Stomach smooth muscle (tissue), 2 donors: ENCODE data around the gene RAPH1.
"Not testable (repeated sequence)": the region's sequence is repeated elsewhere in the genome, so short reads cannot be mapped to it uniquely, and the experiment has no call there.

Experiments used
- H3K27ac ChIP-seq: one replicate; pipeline ENCODE4 v1.7.0; 2013; ENCODE audit warnings: mild to moderate bottlenecking, low read length, inconsistent platforms
- H3K27me3 ChIP-seq, 2 donors: one replicate each; pipeline ENCODE4 v1.7.0; 2013; ENCODE audit warnings: low read length in 2 of 2; ENCODE audit not compliant: insufficient read depth in 2 of 2, control insufficient read depth in 1 of 2
- H3K36me3 ChIP-seq, 2 donors: one replicate each; pipeline ENCODE4 v1.7.0; 2013; ENCODE audit warnings: low read length in 2 of 2; ENCODE audit not compliant: control insufficient read depth in 2 of 2, insufficient read depth in 2 of 2
- H3K4me1 ChIP-seq: one replicate; pipeline ENCODE4 v1.7.0; 2013; ENCODE audit warnings: low read length; ENCODE audit not compliant: control insufficient read depth, insufficient read depth
- H3K4me3 ChIP-seq, 2 donors: one replicate each; pipeline ENCODE4 v1.7.0; 2013; ENCODE audit warnings: low read length in 2 of 2
- H3K9ac ChIP-seq, 2 donors: one replicate each; pipeline ENCODE4 v1.7.0; 2013; ENCODE audit warnings: low read length in 2 of 2, mild to moderate bottlenecking in 1 of 2
- H3K9me3 ChIP-seq, 2 donors: one replicate each; pipeline ENCODE4 v1.7.0; 2013; ENCODE audit warnings: low read length in 2 of 2; ENCODE audit not compliant: control insufficient read depth in 2 of 2
- donor health status: healthy.
- donor health status: Pancreatic carcinoma.

Gene RAPH1

DNA sequence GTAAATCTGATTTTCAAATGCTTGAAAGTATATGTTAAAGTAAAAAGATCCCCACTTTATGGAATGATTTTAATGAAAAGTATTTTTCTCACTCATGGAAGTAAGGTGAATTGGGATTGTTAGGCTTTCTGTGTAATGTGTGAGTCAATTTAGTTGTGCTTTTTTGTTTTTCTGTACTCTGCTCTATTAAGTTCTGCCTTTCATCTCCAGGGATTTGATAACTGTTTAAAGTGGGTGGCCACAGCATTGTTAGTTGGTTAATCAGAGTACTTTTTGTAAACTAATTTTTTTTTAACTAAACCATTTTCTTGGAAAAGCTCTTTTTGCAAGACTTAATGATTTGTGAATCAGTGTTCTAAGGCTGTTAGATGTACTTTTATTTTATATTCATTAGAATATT, 130.1 kb downstream of the RAPH1 start:
- Histone ChIP-seq H3K4me3 (no peak overlapping the region), H3K36me3 (peaks cover 0 to 11% of the 10 kb centered on the region in 2 donors), H3K9ac (no peak overlapping the region), H3K27ac (no peak overlapping the region), H3K27me3 (no peaks in the 10 kb centered on the region), H3K9me3 (no peaks in the 10 kb centered on the region), H3K4me1 (no peaks in the 10 kb centered on the region)

DNA sequence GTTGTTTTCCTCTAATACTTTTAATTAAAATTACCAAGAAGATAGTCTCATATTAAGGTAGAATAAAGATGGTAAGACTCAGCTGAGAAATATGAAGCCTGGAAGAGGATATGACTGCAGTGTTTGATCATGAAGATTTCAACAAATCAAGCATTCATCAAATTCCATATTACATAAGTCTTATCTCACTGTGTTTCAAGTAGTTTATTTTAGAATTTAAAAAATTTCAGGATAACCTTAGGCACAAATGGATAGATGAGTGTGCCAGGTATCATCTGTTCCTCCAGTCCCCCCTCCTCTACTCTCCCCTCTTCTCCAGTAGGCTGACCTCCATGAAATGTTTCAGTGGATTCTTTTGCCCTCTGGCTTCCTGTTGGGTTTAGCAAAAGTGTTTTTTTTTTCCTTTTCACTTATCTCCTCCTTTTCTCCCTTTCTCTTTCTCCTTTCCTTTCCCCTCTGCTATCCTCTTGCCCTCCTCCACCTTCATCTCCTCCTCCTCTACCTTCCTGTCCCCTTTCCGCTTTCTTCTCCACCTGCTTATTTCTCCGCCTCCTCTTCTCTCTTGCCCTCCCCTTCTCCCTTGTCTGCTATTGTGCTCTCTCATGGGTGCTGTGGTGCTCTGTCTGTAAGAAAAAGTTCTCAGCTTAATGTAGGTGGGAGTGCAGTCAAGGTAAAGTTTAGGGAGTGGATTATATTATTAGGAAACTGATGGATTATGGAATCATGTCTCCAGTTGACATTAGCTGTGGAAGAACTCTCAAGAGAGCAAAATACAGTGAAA, 134.1 kb downstream of the RAPH1 start:
- H3K9me3 ChIP-seq = no peaks in the 10 kb centered on the region
- H3K9ac ChIP-seq = no peak overlapping the region
- peaks cover 0 to 4% of the 10 kb centered on the region in 2 donors for H3K36me3 ChIP-seq
- H3K4me3 ChIP-seq = no peak overlapping the region
- no peaks in the 10 kb centered on the region for H3K4me1 ChIP-seq
- H3K27ac ChIP-seq = no peak overlapping the region
- no peaks in the 10 kb centered on the region for H3K27me3 ChIP-seq

DNA sequence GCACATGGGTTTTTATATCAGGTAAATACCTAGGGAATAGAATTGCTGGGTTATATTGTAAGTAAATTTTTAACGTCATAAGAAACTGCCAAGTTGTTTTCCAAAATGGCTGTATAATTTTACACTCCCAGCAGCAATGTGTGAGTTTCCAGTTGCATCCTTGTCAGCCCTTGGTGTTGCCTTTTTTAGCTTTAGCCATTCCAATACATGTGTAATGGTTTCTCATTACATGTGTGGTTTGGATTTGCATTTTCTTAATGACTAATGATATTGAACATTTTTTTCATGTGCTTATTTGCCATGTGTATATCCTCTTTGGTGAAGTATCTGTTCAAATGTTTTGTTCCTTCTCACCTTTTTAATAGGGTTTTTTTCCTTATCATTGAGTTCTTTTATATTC, 136.1 kb downstream of the RAPH1 start:
- Histone ChIP-seq H3K36me3 (peaks cover 3 to 4% of the 10 kb centered on the region in 2 donors), H3K27ac (no peak overlapping the region), H3K9ac (no peak overlapping the region), H3K4me3 (no peak overlapping the region), H3K9me3 (no peaks in the 10 kb centered on the region), H3K4me1 (no peaks in the 10 kb centered on the region), H3K27me3 (no peaks in the 10 kb centered on the region)

DNA sequence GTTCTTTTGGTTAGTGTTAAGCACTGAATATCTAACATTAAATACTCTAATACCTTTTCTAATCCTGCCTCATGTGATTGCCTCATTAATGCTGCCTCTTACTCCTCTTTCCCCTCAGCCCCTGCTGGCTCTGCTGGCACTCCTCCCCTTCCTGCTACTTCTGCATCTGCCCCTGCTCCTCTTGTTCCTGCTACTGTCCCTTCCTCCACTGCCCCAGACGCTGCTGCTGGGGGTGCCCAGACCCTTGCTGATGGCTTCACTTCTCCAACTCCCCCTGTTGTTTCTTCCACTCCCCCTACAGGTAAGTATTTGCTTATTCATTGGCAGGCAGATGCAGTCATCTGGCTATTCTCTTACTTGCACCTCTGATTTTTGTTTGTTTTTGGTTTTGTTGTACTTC, 138.4 kb downstream of the RAPH1 start:
- H3K36me3 ChIP-seq = peaks cover 0 to 4% of the 10 kb centered on the region in 2 donors
- no peaks in the 10 kb centered on the region for H3K27me3 ChIP-seq
- no peak overlapping the region for H3K27ac ChIP-seq
- no peaks in the 10 kb centered on the region for H3K9me3 ChIP-seq
- no peak overlapping the region for H3K9ac ChIP-seq
- H3K4me1 ChIP-seq = no peaks in the 10 kb centered on the region
- H3K4me3 ChIP-seq = no peak overlapping the region

DNA sequence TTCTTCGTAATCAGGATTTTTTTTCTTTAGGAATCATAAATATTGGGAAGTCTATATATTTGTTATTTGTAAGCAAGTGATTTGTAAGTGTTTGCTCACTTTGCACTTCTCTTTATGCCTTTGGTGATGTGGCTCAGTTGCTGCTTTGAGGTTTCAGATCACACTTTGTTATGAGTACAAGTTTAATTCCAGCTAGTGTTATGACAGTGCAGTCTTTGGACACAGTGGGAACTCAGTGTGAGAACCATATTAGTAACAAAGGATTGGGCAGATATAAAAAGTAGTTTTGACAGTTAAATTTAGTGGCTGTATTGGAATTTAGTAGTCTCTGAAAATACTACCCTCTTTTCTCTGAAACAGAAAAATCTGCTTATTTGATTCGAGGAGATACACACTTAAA, 139.2 kb downstream of the RAPH1 start:
- Histone ChIP-seq H3K27ac (no peak overlapping the region), H3K4me3 (no peak overlapping the region), H3K4me1 (no peaks in the 10 kb centered on the region), H3K9ac (no peak overlapping the region), H3K27me3 (no peaks in the 10 kb centered on the region), H3K9me3 (no peaks in the 10 kb centered on the region), H3K36me3 (peaks cover 0 to 4% of the 10 kb centered on the region in 2 donors)

DNA sequence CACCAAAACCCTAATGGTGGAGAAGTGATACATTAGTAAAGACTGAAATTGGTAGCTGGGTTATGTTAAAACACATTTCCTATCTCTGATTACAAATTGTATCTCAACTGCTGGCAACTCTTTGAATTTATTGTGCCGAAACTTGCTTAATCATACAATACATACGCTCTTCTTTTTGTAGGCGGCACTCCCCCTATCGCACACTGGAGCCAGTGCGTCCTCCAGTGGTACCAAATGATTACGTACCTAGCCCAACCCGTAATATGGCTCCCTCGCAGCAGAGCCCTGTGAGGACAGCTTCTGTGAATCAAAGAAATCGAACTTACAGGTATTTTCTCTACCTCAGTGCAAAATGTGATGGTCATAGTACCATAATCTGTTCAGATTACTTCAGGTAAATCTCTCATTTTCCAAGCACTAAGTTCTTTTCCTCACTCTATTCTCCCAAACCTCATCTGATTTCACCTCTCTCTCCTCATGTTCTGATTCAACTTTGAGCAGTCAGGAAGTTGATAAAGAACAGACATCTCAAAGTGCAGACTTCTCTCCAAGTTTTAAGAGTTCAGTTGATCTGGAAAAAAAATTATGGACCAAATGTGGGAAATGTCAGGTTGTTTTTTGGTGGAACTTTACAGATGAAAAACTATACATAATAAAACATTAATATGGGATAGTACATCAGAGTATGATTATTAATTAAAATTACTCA, 140.4 kb downstream of the RAPH1 start:
- no peaks in the 10 kb centered on the region for H3K9me3 ChIP-seq
- peaks cover 0 to 4% of the 10 kb centered on the region in 2 donors for H3K36me3 ChIP-seq
- H3K27ac ChIP-seq = no peak overlapping the region
- H3K4me3 ChIP-seq = no peak overlapping the region
- H3K4me1 ChIP-seq = no peaks in the 10 kb centered on the region
- H3K27me3 ChIP-seq = no peaks in the 10 kb centered on the region
- no peak overlapping the region for H3K9ac ChIP-seq

DNA sequence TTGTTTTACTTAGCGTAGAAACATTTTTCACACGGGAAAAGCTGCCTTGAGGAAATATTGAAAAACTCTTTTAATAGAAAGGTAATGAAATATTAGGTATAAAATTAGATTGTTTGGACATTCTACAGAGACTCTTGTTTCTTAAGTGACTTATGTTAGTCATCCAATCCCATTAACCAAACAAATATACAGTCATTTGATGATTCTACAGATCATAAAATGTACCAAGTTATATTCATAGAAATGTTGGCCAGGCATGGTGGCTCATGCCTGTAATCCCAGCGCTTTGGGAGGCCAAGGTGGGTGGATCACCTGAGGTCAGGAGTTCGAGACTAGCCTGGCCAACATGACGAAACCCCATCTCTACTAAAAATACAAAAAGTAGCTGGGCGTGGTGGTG, 146.9 kb downstream of the RAPH1 start:
- not testable (repeated sequence) for H3K4me3 ChIP-seq, H3K36me3 ChIP-seq, H3K27ac ChIP-seq

DNA sequence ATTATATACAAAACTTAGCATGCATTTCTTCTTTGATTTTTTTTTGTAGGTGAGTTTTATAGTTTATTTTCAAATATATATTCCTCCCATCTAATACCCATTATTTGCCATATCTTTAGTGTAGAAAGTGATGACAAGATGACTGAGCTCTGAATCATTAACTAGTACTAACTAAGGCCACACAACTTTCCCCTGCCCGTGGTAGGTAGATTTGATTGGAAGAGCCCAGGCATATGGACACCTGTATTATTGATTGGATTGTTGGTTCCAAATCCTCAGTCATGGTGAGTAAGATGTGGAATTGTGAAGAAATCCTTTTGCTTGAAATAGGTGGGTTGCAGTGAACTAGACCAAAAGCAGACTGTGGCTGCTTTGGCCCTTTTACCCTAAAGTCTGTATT, 152.1 kb downstream of the RAPH1 start:
- no peak overlapping the region for H3K27ac ChIP-seq
- H3K36me3 ChIP-seq = no peaks in the 10 kb centered on the region
- no peaks in the 10 kb centered on the region for H3K9me3 ChIP-seq
- H3K27me3 ChIP-seq = no peaks in the 10 kb centered on the region
- H3K4me1 ChIP-seq = no peaks in the 10 kb centered on the region
- no peak overlapping the region for H3K9ac ChIP-seq
- no peak overlapping the region for H3K4me3 ChIP-seq

More for the DNA sequence above, 146.9 kb downstream of the RAPH1 start:
- H3K27me3 ChIP-seq, H3K9me3 ChIP-seq, H3K4me1 ChIP-seq, H3K9ac ChIP-seq: not testable (repeated sequence)

DNA sequence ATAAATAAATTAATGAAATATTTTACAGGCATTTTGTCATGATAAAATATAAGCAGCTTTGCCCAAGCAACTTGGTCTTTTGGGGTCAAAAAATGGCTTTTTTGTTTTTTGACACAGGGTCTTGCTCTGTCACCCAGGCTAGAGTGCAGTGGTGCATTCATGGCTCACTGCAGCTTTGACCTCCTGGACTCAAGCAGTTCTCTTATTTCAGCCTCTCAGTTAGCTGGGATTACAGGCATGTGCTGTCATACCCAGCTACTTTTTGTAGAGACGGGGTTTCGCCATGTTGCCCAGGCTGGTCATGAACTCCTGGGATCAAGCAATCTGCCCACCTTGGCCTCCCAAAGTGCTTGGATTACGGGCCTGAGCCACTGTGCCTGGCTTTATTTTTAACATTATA, 155.9 kb downstream of the RAPH1 start:
- H3K4me3 ChIP-seq = no peak overlapping the region
- no peak overlapping the region for H3K27ac ChIP-seq
- H3K27me3 ChIP-seq = no peaks in the 10 kb centered on the region
- H3K9me3 ChIP-seq = no peaks in the 10 kb centered on the region
- H3K36me3 ChIP-seq = no peaks in the 10 kb centered on the region
- no peak overlapping the region for H3K9ac ChIP-seq
- no peaks in the 10 kb centered on the region for H3K4me1 ChIP-seq

DNA sequence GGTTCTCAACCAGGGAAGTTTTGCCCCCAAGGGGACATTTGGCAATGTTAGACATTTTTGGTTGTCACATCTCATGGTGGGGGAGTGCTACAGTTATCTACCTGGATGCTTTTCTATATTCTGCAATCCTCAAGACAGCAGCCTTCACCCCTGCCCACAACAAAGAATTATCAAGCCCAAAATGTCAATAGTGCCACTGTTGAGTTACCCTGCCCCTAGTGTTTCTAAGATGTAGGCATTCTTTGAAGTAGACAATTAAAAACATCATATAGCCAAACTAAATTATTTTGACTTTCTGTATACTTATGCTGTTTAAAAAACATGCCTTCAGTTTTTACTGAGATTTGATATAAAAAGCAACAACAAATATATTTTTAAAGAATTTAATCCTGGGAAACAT, 158.9 kb downstream of the RAPH1 start:
- Histone ChIP-seq H3K27me3 (no peaks in the 10 kb centered on the region), H3K36me3 (no peaks in the 10 kb centered on the region), H3K4me3 (no peak overlapping the region), H3K9ac (no peak overlapping the region), H3K9me3 (no peaks in the 10 kb centered on the region), H3K4me1 (no peaks in the 10 kb centered on the region), H3K27ac (no peak overlapping the region)

DNA sequence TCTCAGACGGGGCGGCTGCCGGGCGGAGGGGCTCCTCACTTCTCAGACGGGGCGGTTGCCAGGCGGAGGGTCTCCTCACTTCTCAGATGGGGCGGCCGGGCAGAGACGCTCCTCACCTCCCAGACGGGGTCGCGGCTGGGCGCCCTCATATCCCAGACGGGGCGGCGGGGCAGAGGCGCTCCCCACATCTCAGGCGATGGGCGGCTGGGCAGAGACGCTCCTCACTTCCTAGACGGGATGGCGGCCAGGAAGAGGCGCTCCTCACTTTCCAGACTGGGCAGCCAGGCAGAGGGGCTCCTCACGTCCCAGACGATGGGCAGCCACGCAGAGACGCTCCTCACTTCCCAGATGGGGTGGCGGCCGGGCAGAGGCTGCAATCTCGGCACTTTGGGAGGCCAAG, 162.4 kb downstream of the RAPH1 start:
- not testable (repeated sequence) for H3K9me3 ChIP-seq, H3K4me1 ChIP-seq, H3K4me3 ChIP-seq, H3K36me3 ChIP-seq, H3K27me3 ChIP-seq, H3K9ac ChIP-seq, H3K27ac ChIP-seq
